GM12873 (cell line): ENCODE results near the gene LRPPRC.

Source experiments
- TF ChIP-seq, protein P1 (sequence below): IDR thresholded peaks from 2 replicates; pipeline ENCODE4 v1.5.1; 2012; ENCODE audit warnings: low read depth, mild to moderate bottlenecking, moderate library complexity, low read length, control low read depth; ENCODE audit not compliant: insufficient read depth; ENCODE audit errors: missing control alignments

LRPPRC gene

DNA sequence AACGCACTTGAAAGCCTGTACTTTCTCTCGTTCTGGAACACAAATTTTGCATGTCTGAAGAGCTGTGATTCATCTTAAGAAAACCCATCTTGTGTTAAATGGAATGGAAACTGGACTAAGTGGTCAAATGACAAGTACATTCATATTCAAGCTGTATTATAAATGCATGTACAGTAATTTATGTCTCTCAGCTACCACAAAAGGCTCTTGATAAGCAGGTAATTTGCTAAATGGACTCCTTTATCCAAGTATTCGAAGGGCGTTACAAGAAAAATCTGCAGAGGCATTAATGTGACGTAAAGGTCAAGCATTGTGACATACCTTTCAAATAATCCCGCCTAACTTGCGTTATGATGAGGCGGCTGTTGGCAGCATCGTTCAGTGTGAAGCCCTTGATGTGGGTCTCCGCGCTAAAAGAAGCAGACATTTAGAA is 90.4 kb downstream of the LRPPRC start:
- TF ChIP-seq, protein P1, sequence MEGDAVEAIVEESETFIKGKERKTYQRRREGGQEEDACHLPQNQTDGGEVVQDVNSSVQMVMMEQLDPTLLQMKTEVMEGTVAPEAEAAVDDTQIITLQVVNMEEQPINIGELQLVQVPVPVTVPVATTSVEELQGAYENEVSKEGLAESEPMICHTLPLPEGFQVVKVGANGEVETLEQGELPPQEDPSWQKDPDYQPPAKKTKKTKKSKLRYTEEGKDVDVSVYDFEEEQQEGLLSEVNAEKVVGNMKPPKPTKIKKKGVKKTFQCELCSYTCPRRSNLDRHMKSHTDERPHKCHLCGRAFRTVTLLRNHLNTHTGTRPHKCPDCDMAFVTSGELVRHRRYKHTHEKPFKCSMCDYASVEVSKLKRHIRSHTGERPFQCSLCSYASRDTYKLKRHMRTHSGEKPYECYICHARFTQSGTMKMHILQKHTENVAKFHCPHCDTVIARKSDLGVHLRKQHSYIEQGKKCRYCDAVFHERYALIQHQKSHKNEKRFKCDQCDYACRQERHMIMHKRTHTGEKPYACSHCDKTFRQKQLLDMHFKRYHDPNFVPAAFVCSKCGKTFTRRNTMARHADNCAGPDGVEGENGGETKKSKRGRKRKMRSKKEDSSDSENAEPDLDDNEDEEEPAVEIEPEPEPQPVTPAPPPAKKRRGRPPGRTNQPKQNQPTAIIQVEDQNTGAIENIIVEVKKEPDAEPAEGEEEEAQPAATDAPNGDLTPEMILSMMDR = no peak

DNA sequence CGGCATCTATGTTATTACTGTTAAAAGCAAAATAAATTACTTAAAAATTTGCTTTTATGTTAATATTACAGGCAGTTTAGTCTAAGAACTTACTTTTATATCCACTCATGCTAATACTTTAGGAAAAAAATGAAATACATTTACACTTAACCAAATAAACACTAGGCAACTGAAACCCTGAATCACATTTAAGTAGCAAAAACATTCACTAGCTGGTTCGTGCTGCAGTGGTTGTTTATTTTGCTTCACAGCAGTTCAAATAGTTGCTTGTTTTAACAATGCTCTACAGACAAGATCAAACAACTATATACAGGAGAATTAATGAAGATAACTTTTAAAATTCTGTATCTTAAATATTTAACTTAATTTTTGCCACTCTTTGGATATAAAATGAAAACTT is 96.2 kb downstream of the LRPPRC start:
- TF ChIP-seq, protein P1 = no peak

DNA sequence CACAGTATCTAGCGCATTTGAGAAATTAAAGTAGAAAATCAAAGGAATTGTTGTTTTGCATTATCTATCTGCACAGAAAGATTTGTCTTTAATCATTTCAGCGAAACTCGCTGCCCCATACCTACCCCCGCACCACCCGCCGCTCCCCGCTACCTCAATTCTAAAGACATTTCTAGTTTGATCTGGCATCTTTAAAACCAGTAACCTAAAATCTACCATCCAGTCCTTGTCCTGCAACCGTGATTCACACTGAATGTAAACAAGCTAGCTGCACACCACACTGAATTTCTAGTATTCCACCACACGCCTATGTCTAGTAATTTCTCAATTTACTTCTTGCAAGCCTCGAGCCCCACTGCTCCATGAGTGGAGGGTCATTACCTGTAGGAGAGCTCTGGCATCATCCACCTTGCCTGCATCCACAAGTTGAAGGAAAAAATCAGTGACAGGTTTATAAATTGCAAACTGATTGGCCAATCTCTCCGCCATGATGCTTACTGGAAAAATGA is 96.9 kb downstream of the LRPPRC start:
- TF ChIP-seq, protein P1 = no peak

DNA sequence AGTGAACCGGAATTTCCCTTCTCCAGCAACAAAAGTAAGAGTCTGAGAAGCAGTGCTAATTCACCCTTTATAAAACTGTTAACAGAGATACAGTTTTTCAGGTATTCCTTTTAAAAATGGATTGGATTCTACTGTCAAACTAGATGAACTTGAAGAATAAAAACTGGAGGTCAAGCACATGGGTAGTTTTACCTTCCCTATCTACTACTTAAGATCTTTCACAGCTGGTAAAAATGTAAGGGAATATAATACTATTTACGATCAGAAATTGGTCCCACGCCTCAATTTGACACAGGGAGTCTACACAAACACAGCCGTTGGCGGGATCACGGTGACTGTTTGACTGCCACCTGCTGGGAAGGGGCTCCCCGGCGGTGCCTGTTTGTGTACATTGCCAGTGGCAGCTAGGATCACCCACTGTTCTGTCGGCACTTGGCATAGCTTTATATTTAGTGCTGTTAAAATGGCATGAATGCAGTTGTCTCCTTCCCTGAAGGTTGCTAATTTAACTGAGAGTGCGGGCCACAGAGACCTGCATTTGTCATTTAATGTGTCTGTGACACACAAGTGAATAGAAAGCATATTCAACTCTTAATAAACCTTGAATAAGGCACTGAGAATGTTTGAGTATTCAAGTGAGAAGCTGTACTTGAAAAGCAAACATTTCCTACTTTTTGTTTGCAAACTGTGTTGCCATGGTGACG is 97.5 kb downstream of the LRPPRC start:
- TF ChIP-seq, protein P1 = no peak

DNA sequence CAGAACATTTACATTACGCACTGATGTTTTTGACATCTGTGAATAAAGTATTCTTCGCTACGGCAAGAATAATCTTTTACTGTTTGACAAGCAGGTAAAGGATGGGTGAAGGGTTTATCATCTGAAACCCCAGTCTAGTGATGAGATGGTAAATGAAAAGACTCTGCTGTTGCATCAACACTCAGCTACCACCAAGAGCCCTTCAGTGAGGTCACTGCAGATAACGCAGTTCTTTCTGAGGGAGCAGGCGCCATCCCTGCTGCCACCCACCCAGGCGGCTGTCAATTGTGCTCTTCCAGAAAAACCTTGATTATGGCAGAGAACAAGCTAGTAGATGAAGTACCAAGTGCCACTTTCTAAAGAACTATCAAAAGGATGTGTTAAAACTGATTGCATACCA is 98.3 kb downstream of the LRPPRC start:
- TF ChIP-seq, protein P1 = no peak

DNA sequence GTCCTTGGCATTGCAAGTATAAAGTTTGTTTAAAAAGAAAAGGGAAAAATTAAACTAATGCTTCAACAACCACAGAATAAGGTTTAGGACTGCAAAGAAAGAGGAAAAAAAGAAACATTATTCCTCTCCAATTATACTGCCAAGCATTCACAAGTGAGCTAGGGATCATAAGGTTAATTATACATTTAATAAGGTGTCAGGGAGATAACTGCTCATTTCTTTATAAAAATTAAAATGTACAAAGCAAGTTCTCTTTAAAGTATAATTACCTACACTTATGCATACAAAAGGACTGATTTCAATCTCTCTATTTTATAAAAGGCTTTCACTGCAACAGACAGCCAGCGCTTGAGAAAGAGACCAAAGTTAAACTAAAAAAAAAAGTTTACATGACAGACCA is 98.9 kb downstream of the LRPPRC start:
- TF ChIP-seq, protein P1 = no peak

DNA sequence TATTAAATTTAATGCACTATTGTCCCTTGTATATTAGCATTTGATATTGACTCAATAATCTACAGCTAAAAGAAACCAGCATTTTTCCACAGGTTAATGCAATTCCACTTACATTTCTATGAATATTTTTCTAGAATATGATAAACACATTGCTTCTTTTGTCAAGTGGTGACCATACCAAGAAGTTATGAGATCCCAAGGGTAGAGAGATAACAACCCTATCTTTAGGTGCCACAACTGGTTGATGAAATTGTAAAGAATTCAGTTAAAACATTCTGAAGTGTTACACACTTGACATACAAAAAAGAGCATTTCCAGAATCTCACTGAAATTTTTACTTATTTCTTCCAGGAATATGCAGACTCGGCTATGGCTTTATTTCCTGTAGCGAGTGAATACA is 101.0 kb downstream of the LRPPRC start:
- TF ChIP-seq, protein P1 = no peak

DNA sequence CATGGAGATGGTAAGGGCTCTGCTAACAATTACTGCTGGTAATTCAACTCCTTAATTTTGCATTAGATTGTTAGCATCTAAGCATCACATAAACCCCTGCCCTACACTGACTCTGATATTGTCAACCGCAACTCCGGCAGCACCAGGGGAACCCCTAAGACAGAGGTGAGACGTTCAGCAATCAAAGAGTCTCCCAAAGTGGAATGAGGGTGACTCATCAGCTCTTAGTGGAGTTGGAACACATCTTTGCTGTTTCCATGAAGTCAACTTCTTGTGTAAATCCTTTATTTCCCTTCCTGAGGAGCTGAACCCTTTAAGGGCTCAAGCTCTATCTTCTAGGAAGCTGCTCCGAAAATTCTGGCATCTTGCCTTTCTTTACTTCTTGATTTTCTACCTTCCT is 104.9 kb downstream of the LRPPRC start:
- TF ChIP-seq, protein P1 = no peak
